Activated CD4-positive, CD25-positive, alpha-beta regulatory T cell treated with anti-CD3 and anti-CD28 coated beads, Interleukin-2, amount 50 U/mL, for 24 hours (primary cell): ENCODE measurements around the gene LMCD1.
A peak's percentile ranks its signal among the peaks of the same experiment; 100 is the strongest.

Experiments
- ATAC-seq, 2 donors: fragments of 150-1000 bp; cut with Tn5 transposase; one replicate each; pipeline ENCODE4 v1.10.0; 2021; ENCODE audit warnings: mild to moderate bottlenecking in 1 of 2, moderate library complexity in 1 of 2

Gene LMCD1

GRCh38 chr3:8501371-8502131 is at the start of gene LMCD1:
Gene LMCD1 (plus strand): TSS chr3:8501823. CDS start chr3:8501939, 116 bp downstream.
- ATAC-seq: peak; percentile 97

- no peak for ATAC-seq
Measured at GRCh38 chr3:8452112-8452511, 49.5 kb upstream of the LMCD1 start.

- no peak for ATAC-seq
Measured at GRCh38 chr3:8453153-8453552, 48.5 kb upstream of the LMCD1 start.

- no peak for ATAC-seq
Measured at GRCh38 chr3:8455526-8456411, 45.9 kb upstream of the LMCD1 start.

GRCh38 chr3:8456412-8456811 is 45.2 kb upstream of the LMCD1 start:
- ATAC-seq: no peak

GRCh38 chr3:8457039-8457438 is 44.6 kb upstream of the LMCD1 start:
- no peak for ATAC-seq

GRCh38 chr3:8458238-8458661 is 43.4 kb upstream of the LMCD1 start:
- no peak for ATAC-seq

GRCh38 chr3:8458711-8459110 is 42.9 kb upstream of the LMCD1 start:
- ATAC-seq: no peak

GRCh38 chr3:8460050-8460708 is 41.4 kb upstream of the LMCD1 start:
- no peak for ATAC-seq

- no peak for ATAC-seq
Measured at GRCh38 chr3:8460815-8461456, 40.7 kb upstream of the LMCD1 start.

GRCh38 chr3:8464668-8465067 is 37.0 kb upstream of the LMCD1 start:
- ATAC-seq: no peak

- no peak for ATAC-seq
Measured at GRCh38 chr3:8466526-8466925, 35.1 kb upstream of the LMCD1 start.

- no peak for ATAC-seq
Measured at GRCh38 chr3:8470801-8471200, 30.8 kb upstream of the LMCD1 start.

- ATAC-seq: no peak
Measured at GRCh38 chr3:8472549-8472948, 29.1 kb upstream of the LMCD1 start.

- no peak for ATAC-seq
Measured at GRCh38 chr3:8473029-8473428, 28.6 kb upstream of the LMCD1 start.

GRCh38 chr3:8473990-8474389 is 27.6 kb upstream of the LMCD1 start:
- ATAC-seq: no peak

- ATAC-seq: no peak
Measured at GRCh38 chr3:8474991-8475390, 26.6 kb upstream of the LMCD1 start.

- ATAC-seq: no peak
Measured at GRCh38 chr3:8480699-8481098, 20.9 kb upstream of the LMCD1 start.

GRCh38 chr3:8481380-8481779 is 20.2 kb upstream of the LMCD1 start:
- no peak for ATAC-seq

GRCh38 chr3:8482263-8482662 is 19.4 kb upstream of the LMCD1 start:
- ATAC-seq: no peak

GRCh38 chr3:8482960-8483665 is 18.5 kb upstream of the LMCD1 start:
- no peak for ATAC-seq
